ENCODE results near the gene CACNA2D1.

Gene CACNA2D1

GRCh38 chr7:82056282-82056681 is 387.3 kb downstream of the CACNA2D1 start:
- Histone ChIP-seq H3K18ac (ENCODE audit: low read length) (no peak overlapping the region), H3K14ac (ENCODE audit: low read length) (no peak overlapping the region), H3K4me3 (ENCODE audit: low read length in 2 of 2) (no peak overlapping the region), H4K8ac (ENCODE audit: low read depth, low read length) (no peak overlapping the region), H3K4me1 (ENCODE audit: control insufficient read depth in 2 of 2, insufficient read depth in 1 of 2, low read depth in 1 of 2, low read length in 2 of 2) (peaks cover 2 to 7% of the 10 kb centered on the region in 2 donors), H3K4ac (ENCODE audit: low read length) (no peak overlapping the region), H3K4me2 (ENCODE audit: insufficient read depth, low read length, poor library complexity, severe bottlenecking) (no peak overlapping the region), H3K36me3 (replicated peaks in 1 of 2; ENCODE audit: control insufficient read depth in 2 of 2, insufficient read depth in 2 of 2, low read length in 2 of 2) (no peaks in the 10 kb centered on the region), H3K79me1 (ENCODE audit: low read depth, low read length) (peaks cover 1% of the 10 kb centered on the region), H4K91ac (ENCODE audit: low read depth, low read length, poor library complexity) (no peak overlapping the region), H2BK12ac (ENCODE audit: low read length) (no peak overlapping the region), H3K9me3 (replicated peaks in 1 of 2; ENCODE audit: control insufficient read depth in 2 of 2, insufficient read depth in 1 of 2, low read depth in 1 of 2, low read length in 2 of 2) (no peaks in the 10 kb centered on the region), H3K9ac (ENCODE audit: low read depth, low read length, poor library complexity) (no peak overlapping the region), H3K27me3 (ENCODE audit: control insufficient read depth in 3 of 3, insufficient read depth in 3 of 3, low read depth in 1 of 3, low read length in 3 of 3) (no peaks in the 10 kb centered on the region), H2BK5ac (ENCODE audit: low read length) (no peak overlapping the region), H3K27ac (replicated peaks; ENCODE audit: low read length) (no peak overlapping the region), H2BK15ac (ENCODE audit: low read length) (no peak overlapping the region), H2BK120ac (ENCODE audit: low read depth, low read length) (no peak overlapping the region), H2AK5ac (ENCODE audit: low read depth, low read length) (no peak overlapping the region), H3K23ac (ENCODE audit: low read depth, low read length, poor library complexity) (no peak overlapping the region), H2AFZ (ENCODE audit: low read length) (no peak overlapping the region)
- no CpG with 5 or more reads among the region's 2 CpGs for WGBS, 2 donors (ENCODE audit: extremely low coverage in 2 of 2, insufficient read length in 2 of 2, insufficient replicate concordance in 1 of 2)
- no peak for DNase-seq (ENCODE audit: low spot score)

DNA sequence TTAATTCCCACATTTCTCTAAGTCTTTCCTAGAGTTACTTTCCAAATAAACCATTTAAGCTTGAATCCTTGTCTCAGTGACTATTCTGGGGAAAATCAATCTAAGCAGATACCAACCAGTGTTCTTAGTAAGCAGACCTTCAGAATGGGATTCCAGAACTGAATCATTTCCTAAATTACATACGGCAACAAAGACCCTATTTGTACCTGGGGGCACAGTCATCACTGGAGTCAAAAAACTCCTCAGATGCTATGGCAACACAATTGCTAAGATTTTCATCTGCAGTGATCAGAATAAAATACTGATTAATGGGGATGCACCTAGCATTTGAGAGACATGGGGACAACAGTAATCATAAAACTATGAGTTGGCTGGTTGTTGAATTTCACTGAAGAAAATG is 389.0 kb downstream of the CACNA2D1 start:
- H3K36me3 ChIP-seq (replicated peaks in 1 of 2; ENCODE audit: control insufficient read depth in 2 of 2, insufficient read depth in 2 of 2, low read length in 2 of 2), result no peaks in the 10 kb centered on the region
- H3K79me1 ChIP-seq (ENCODE audit: low read depth, low read length), result peaks cover 1% of the 10 kb centered on the region
- no peak overlapping the region for H2BK120ac ChIP-seq (ENCODE audit: low read depth, low read length)
- H3K14ac ChIP-seq (ENCODE audit: low read length), result no peak overlapping the region
- H2BK12ac ChIP-seq (ENCODE audit: low read length), result no peak overlapping the region
- no peak overlapping the region for H3K23ac ChIP-seq (ENCODE audit: low read depth, low read length, poor library complexity)
- H3K27ac ChIP-seq (replicated peaks; ENCODE audit: low read length), result no peak overlapping the region
- no peak overlapping the region for H3K4me2 ChIP-seq (ENCODE audit: insufficient read depth, low read length, poor library complexity, severe bottlenecking)
- no peak overlapping the region for H2BK15ac ChIP-seq (ENCODE audit: low read length)
- no peak for DNase-seq (ENCODE audit: low spot score)
- no peak overlapping the region for H4K8ac ChIP-seq (ENCODE audit: low read depth, low read length)
- H3K4me3 ChIP-seq (ENCODE audit: low read length in 2 of 2), result no peak overlapping the region
- H2AK5ac ChIP-seq (ENCODE audit: low read depth, low read length), result no peak overlapping the region
- H3K9me3 ChIP-seq (replicated peaks in 1 of 2; ENCODE audit: control insufficient read depth in 2 of 2, insufficient read depth in 1 of 2, low read depth in 1 of 2, low read length in 2 of 2), result no peaks in the 10 kb centered on the region
- no peak overlapping the region for H3K9ac ChIP-seq (ENCODE audit: low read depth, low read length, poor library complexity)
- H2BK5ac ChIP-seq (ENCODE audit: low read length), result no peak overlapping the region
- no peaks in the 10 kb centered on the region for H3K27me3 ChIP-seq (ENCODE audit: control insufficient read depth in 3 of 3, insufficient read depth in 3 of 3, low read depth in 1 of 3, low read length in 3 of 3)
- H3K4me1 ChIP-seq (ENCODE audit: control insufficient read depth in 2 of 2, insufficient read depth in 1 of 2, low read depth in 1 of 2, low read length in 2 of 2), result peaks cover 4 to 14% of the 10 kb centered on the region in 2 donors
- H3K18ac ChIP-seq (ENCODE audit: low read length), result no peak overlapping the region
- WGBS, 2 donors (ENCODE audit: extremely low coverage in 2 of 2, insufficient read length in 2 of 2, insufficient replicate concordance in 1 of 2), result no CpG with 5 or more reads among the region's 1 CpG
- H3K4ac ChIP-seq (ENCODE audit: low read length), result no peak overlapping the region
- no peak overlapping the region for H4K91ac ChIP-seq (ENCODE audit: low read depth, low read length, poor library complexity)
- no peak overlapping the region for H2AFZ ChIP-seq (ENCODE audit: low read length)

DNA sequence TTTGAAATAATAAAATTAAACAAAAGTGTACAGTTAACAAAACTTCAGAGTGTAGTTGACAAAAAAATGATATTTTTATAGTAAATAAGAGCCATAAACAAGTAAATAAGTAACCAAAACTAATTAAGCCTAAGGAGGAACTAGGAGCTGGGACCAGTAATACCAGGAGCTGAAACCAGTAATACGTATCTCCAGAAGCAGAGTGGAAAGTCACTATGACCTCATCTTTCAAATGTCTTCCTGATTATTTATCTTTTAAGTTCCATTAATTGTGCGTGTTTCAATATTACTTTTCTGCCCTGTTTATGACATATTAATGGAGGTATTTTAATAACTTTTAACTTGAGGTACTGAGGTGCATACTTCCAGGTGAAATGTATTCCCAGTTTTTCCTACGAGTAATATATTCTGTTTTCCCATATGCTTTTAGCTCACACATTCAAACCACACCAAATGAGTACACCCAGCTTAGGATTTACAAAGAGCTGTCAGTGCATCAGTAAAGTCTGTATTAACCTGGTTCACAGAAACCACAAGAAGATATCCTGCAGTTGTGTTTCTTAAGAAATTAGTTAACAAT is 390.0 kb downstream of the CACNA2D1 start:
- Histone ChIP-seq H3K27ac (replicated peaks; ENCODE audit: low read length) (no peak overlapping the region), H2BK120ac (ENCODE audit: low read depth, low read length) (no peak overlapping the region), H3K23ac (ENCODE audit: low read depth, low read length, poor library complexity) (no peak overlapping the region), H3K9me3 (replicated peaks in 1 of 2; ENCODE audit: control insufficient read depth in 2 of 2, insufficient read depth in 1 of 2, low read depth in 1 of 2, low read length in 2 of 2) (no peaks in the 10 kb centered on the region), H2BK5ac (ENCODE audit: low read length) (no peak overlapping the region), H4K91ac (ENCODE audit: low read depth, low read length, poor library complexity) (no peak overlapping the region), H3K14ac (ENCODE audit: low read length) (no peak overlapping the region), H2AK5ac (ENCODE audit: low read depth, low read length) (no peak overlapping the region), H2AFZ (ENCODE audit: low read length) (no peak overlapping the region), H3K4me1 (ENCODE audit: control insufficient read depth in 2 of 2, insufficient read depth in 1 of 2, low read depth in 1 of 2, low read length in 2 of 2) (peaks cover 4 to 16% of the 10 kb centered on the region in 2 donors), H3K4ac (ENCODE audit: low read length) (no peak overlapping the region), H3K79me1 (ENCODE audit: low read depth, low read length) (peaks cover 1% of the 10 kb centered on the region), H3K36me3 (replicated peaks in 1 of 2; ENCODE audit: control insufficient read depth in 2 of 2, insufficient read depth in 2 of 2, low read length in 2 of 2) (no peaks in the 10 kb centered on the region), H3K4me2 (ENCODE audit: insufficient read depth, low read length, poor library complexity, severe bottlenecking) (peak overlapping the region; percentile 11), H2BK12ac (ENCODE audit: low read length) (no peak overlapping the region), H4K8ac (ENCODE audit: low read depth, low read length) (no peak overlapping the region), H2BK15ac (ENCODE audit: low read length) (no peak overlapping the region), H3K18ac (ENCODE audit: low read length) (no peak overlapping the region), H3K4me3 (ENCODE audit: low read length in 2 of 2) (no peak overlapping the region), H3K27me3 (ENCODE audit: control insufficient read depth in 3 of 3, insufficient read depth in 3 of 3, low read depth in 1 of 3, low read length in 3 of 3) (no peaks in the 10 kb centered on the region), H3K9ac (ENCODE audit: low read depth, low read length, poor library complexity) (no peak overlapping the region)
- no peak for DNase-seq (ENCODE audit: low spot score)
- WGBS, 2 donors (ENCODE audit: extremely low coverage in 2 of 2, insufficient read length in 2 of 2, insufficient replicate concordance in 1 of 2), result no CpG with 5 or more reads among the region's 3 CpGs

DNA sequence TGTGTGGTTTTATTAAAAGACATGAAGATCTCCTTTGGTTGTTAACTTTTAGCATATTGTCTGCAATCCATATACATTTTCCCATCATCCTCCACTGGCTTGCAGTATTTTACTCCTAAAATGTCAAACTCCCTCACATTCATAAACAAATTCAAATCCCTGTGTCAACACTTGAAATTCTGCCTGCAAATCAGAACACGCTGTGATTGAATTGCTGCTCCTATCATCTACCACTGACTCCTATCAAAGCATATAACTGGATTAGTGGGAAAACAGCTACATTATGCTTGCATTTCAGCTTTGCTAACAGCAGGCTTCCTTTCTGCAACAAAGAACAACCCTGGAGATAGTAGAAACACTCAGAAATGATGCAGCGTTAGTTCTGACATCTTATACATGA is 392.0 kb downstream of the CACNA2D1 start:
- Histone ChIP-seq H3K9ac (ENCODE audit: low read depth, low read length, poor library complexity) (no peak overlapping the region), H3K4ac (ENCODE audit: low read length) (no peak overlapping the region), H2BK120ac (ENCODE audit: low read depth, low read length) (no peak overlapping the region), H3K4me2 (ENCODE audit: insufficient read depth, low read length, poor library complexity, severe bottlenecking) (no peak overlapping the region), H3K9me3 (replicated peaks in 1 of 2; ENCODE audit: control insufficient read depth in 2 of 2, insufficient read depth in 1 of 2, low read depth in 1 of 2, low read length in 2 of 2) (no peaks in the 10 kb centered on the region), H3K4me1 (ENCODE audit: control insufficient read depth in 2 of 2, insufficient read depth in 1 of 2, low read depth in 1 of 2, low read length in 2 of 2) (peaks cover 4 to 16% of the 10 kb centered on the region in 2 donors), H3K79me1 (ENCODE audit: low read depth, low read length) (no peaks in the 10 kb centered on the region), H3K4me3 (ENCODE audit: low read length in 2 of 2) (no peak overlapping the region), H3K27ac (replicated peaks; ENCODE audit: low read length) (no peak overlapping the region), H4K8ac (ENCODE audit: low read depth, low read length) (no peak overlapping the region), H2AK5ac (ENCODE audit: low read depth, low read length) (no peak overlapping the region), H2BK12ac (ENCODE audit: low read length) (no peak overlapping the region), H3K36me3 (replicated peaks in 1 of 2; ENCODE audit: control insufficient read depth in 2 of 2, insufficient read depth in 2 of 2, low read length in 2 of 2) (no peaks in the 10 kb centered on the region), H2BK5ac (ENCODE audit: low read length) (no peak overlapping the region), H3K18ac (ENCODE audit: low read length) (no peak overlapping the region), H3K23ac (ENCODE audit: low read depth, low read length, poor library complexity) (no peak overlapping the region), H3K27me3 (ENCODE audit: control insufficient read depth in 3 of 3, insufficient read depth in 3 of 3, low read depth in 1 of 3, low read length in 3 of 3) (no peaks in the 10 kb centered on the region), H2BK15ac (ENCODE audit: low read length) (no peak overlapping the region), H2AFZ (ENCODE audit: low read length) (peak overlapping the region; percentile 50), H3K14ac (ENCODE audit: low read length) (no peak overlapping the region), H4K91ac (ENCODE audit: low read depth, low read length, poor library complexity) (no peak overlapping the region)
- WGBS, 2 donors (ENCODE audit: extremely low coverage in 2 of 2, insufficient read length in 2 of 2, insufficient replicate concordance in 1 of 2), result no CpG with 5 or more reads among the region's 2 CpGs
- no peak for DNase-seq (ENCODE audit: low spot score)
